ENCODE data around the gene C4BPA. TPM values are rescaled to one million over a fixed set of nuclear protein-coding genes. Genes with fewer than 3 reads are reported as not detected.

The C4BPA gene
- total and polyA plus RNA-seq, 2 donors = 0.91 to 0.95 TPM

DNA sequence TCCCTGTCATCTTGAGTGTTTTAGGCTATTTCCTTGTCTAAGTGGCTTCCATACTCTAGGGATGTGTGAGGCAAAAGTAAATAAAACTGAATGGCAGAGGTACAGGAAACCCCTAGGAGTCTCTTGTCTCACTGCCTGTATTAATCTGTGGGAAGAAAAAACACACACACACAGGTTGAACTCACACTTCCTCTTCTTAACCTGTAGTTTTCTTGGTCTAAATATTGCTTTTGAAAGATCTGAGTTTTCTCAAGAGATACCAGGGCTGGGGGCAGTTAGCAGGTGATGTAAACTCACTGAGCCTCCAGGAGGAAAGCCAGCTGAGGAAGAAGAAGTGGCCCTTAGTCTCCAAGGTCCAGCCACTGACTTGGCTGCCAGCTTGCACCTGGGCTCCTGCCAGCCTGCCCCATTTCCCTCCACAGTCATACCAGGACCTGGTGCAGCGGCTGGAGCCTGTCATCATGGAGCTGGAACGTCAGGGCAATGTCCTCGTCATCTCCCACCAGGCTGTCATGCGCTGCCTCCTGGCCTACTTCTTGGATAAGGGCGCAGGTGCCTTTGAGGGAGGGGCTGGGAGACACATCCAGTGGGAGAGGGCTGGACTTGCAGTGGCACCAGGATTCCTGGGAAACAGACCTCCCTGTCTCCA is 34.1 kb upstream of the C4BPA start:
- Histone ChIP-seq H3K4me1 (ENCODE audit: insufficient read depth) (no peaks in the 10 kb centered on the region), H3K36me3 (ENCODE audit: insufficient read depth) (no peaks in the 10 kb centered on the region), H3K27ac (ENCODE audit: low read depth) (no peak overlapping the region), H3K4me3 (ENCODE audit: low read depth, low read length) (no peak overlapping the region)
- no peak for DNase-seq (ENCODE audit: extremely low spot score)
- WGBS = 95% methylated on average over 5 of the region's 5 CpGs

DNA sequence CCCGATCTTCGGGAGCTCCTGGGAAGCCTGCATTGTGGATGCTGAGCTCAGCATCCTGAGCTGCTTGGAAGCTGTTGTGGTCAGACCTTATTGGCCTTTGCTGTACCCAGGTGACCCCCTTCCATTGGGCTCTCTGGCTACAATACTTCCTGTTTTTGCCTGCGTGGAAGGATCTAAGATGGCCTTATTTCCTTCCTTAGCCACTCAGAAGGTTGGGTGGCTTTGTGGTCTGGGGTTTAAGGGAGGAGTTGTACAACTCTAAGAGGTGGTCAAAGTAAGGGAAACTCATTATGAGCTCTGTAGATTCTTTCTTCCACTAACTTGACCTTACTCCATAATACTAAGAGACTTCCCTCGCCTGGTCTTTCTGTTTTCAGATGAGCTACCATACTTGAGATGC is 33.2 kb upstream of the C4BPA start:
- Histone ChIP-seq H3K36me3 (ENCODE audit: insufficient read depth) (no peaks in the 10 kb centered on the region), H3K4me1 (ENCODE audit: insufficient read depth) (no peaks in the 10 kb centered on the region), H3K27ac (ENCODE audit: low read depth) (no peak overlapping the region), H3K4me3 (ENCODE audit: low read depth, low read length) (no peak overlapping the region)
- DNase-seq (ENCODE audit: extremely low spot score) = no peak
- WGBS = 90% methylated on average over 4 of the region's 4 CpGs

DNA sequence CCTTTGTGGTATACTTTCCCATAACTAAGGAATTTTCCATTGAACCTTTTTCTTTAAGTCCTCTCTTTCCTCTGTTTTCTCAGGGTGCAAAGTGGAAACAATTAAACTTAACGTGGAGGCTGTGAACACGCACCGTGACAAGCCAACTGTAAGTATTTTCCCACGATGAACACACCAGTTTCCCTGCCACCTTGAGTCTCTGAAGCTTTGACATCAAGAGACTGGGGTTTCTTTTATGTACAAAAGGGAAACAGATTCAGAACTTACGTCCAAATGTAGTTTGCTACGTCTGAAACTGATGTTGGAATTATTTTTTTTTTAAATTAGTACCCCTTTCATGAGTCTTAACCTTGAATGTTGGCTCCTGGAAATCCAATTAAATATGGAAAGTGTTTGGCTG is 32.6 kb upstream of the C4BPA start:
- Histone ChIP-seq H3K4me1 (ENCODE audit: insufficient read depth) (no peaks in the 10 kb centered on the region), H3K27ac (ENCODE audit: low read depth) (no peak overlapping the region), H3K36me3 (ENCODE audit: insufficient read depth) (no peaks in the 10 kb centered on the region), H3K4me3 (ENCODE audit: low read depth, low read length) (no peak overlapping the region)
- DNase-seq (ENCODE audit: extremely low spot score) = no peak
- 89% methylated on average over 6 of the region's 6 CpGs for WGBS

DNA sequence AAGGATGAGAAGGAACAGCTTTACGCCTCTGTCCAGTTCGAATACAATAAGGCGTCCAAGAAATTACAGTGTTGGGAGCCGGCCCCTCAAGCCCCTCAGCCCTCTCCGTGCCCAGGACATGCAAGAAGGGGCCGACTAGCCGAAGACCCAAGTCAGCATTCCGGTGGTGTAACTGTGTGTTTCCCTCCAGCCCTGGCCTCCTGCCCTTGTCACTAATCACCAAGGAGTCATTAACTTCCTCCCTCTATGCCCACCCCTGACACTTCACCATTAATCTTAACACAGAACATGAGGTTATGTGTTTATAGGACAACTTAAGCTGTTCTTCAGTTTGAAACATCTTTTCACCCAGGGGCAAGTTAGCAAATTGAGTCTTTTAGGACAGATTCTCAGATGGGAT is 31.8 kb upstream of the C4BPA start:
- DNase-seq (ENCODE audit: extremely low spot score) = no peak
- WGBS = 76% methylated on average over 8 of the region's 8 CpGs
- no peak overlapping the region for H3K27ac ChIP-seq (ENCODE audit: low read depth)
- no peaks in the 10 kb centered on the region for H3K36me3 ChIP-seq (ENCODE audit: insufficient read depth)
- H3K4me1 ChIP-seq (ENCODE audit: insufficient read depth) = no peaks in the 10 kb centered on the region
- no peak overlapping the region for H3K4me3 ChIP-seq (ENCODE audit: low read depth, low read length)

DNA sequence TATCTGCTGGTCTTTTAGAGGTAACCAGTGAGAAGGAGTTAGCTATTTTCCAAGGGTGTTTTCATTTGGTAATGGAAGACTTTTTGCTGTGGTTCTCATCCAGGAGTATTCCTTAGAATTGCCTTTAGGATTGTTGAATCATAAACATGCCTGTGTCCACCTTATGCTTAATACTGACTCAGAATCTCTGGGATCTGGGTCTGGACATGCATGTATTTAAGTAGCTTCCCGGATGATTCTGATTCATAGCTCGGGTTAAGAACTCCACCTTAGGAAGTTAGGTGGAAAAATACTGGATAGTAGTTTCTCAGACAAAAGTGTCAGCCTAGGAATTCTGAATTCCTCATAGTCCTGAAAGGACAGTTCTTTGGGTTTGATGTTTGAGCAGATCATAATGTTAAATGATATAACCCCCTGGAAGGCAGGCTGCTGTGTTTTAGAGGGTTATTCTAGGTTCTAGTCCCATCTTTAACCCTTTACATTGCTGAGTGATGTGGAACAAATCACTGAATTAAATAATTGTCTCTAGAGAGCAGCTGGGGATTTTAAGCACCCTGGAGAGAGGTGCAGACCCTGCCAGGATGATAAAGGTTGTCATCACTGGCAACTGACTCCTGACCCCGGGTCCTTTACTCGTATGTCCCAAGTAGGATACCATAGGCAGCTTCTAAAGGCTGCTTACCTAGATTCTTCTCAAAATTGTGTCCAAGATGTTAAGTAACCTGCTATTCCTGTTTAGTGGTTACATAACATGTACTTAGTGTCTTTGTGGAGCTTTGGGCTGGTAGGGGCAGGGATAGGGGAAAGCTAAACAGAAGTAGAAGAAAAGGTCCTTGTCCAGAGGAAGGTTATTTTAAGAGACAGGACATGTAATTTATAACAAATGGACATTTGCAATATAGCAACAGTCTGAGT is 29.9 kb upstream of the C4BPA start:
- Histone ChIP-seq H3K4me1 (ENCODE audit: insufficient read depth) (no peaks in the 10 kb centered on the region), H3K4me3 (ENCODE audit: low read depth, low read length) (no peak overlapping the region), H3K36me3 (ENCODE audit: insufficient read depth) (no peaks in the 10 kb centered on the region), H3K27ac (ENCODE audit: low read depth) (no peak overlapping the region)
- 74% methylated on average over 4 of the region's 4 CpGs for WGBS
- no peak for DNase-seq (ENCODE audit: extremely low spot score)

DNA sequence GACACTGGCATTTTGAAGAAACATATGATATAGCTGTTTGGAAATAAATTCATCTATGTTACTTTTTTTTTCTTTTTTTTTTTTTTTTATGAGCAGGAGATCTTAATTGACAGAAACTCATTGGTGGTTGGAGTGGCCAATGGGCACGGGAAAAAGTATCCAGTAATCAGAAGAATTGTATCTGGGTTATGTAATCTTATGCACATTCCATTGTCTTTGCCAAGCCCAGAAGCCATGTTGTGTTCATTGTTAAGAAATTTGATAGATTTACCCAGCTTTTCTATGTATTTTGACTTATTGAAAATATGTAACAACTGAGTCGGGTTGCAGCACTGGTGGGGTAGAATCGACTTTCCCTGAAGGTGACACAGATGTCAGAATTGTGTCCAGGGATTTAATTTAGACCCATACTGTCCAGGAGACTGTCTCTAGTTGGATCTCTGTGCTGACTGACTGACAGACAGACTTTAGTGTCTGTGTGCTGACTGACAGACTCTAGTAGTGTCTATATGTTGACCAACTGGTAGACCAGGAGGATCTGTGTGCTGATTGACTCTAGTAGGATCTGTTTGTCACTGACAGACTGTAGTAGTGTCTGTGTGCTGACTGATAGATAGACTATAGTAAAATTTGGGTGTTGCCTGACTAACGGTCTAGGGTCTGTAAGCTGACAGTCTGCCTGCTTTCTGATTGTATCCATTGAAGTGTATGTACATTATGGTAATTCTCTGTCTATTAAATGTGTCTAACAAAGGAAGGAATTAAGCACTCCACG is 27.7 kb upstream of the C4BPA start:
- no peaks in the 10 kb centered on the region for H3K36me3 ChIP-seq (ENCODE audit: insufficient read depth)
- no peak overlapping the region for H3K27ac ChIP-seq (ENCODE audit: low read depth)
- 69% methylated on average over 5 of the region's 5 CpGs for WGBS
- H3K4me3 ChIP-seq (ENCODE audit: low read depth, low read length) = no peak overlapping the region
- H3K4me1 ChIP-seq (ENCODE audit: insufficient read depth) = no peaks in the 10 kb centered on the region
- DNase-seq (ENCODE audit: extremely low spot score) = no peak

DNA sequence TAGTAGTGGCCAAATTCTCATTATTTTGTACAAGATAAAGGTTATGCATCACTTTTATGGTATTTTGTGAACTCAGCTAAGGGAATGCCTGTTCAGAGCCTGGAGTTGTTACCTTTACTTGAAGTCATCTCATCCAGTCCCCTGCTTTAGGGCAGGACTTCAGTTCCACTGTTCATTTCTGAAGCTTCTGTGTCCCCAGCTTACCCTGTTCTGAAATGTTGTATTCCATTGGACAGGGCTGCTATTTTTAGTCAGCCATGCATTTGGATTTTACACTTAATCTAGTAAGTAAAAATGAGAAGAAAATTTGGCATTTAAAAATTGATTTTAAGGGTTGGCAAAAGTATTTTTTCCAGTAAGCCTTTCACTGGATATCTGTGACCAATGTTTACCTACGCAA is 27.0 kb upstream of the C4BPA start:
- 94% methylated on average over 1 of the region's 1 CpG for WGBS
- no peak overlapping the region for H3K27ac ChIP-seq (ENCODE audit: low read depth)

DNA sequence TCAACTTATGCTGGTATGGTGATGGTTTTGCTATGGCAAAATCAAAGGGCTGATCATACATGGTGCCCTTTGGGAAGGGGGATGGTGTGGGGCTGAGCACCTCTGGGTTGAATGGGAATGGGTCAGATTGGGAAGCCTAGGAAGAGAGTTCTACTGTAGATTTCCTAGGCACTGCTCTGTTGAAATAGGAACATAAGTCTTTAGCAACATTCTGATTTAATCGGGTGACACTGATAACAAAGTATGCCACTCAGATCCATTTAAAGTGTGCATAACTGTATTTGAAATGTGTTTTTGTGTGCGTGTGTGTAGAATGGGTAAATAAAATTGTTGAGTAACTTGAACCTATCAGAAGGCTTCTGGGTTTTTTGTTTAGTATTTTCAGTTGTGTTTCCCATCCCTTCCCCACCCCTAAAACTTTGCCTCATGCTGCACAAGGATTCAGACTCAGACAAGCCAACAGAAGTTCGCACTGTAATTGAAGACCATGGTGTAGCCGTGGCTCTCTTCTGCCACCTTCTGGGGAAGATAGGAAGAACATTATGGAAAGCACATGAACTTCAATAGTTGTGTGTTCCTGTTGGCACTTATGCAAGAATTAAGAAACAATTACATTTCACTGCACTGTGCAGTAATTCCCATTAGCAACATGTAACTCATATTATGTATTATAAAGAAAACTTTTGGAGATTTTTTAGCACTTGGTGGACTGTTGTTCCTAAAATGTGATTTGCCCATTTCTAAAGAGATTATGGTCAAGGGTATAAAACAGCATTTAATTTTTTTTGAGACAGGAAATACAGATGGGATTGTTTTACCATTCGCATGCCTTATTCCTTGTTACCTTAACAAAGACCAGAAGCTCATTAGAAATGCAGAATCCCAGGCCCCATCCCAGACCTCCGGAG is 26.3 kb upstream of the C4BPA start:
- DNase-seq (ENCODE audit: extremely low spot score) = peak; percentile 49
- 38% methylated on average over 6 of the region's 6 CpGs for WGBS

More for the DNA sequence above, 27.0 kb upstream of the C4BPA start:
- H3K36me3 ChIP-seq (ENCODE audit: insufficient read depth) = no peaks in the 10 kb centered on the region
- no peak overlapping the region for H3K4me3 ChIP-seq (ENCODE audit: low read depth, low read length)
- DNase-seq (ENCODE audit: extremely low spot score) = no peak
- H3K4me1 ChIP-seq (ENCODE audit: insufficient read depth) = no peaks in the 10 kb centered on the region

DNA sequence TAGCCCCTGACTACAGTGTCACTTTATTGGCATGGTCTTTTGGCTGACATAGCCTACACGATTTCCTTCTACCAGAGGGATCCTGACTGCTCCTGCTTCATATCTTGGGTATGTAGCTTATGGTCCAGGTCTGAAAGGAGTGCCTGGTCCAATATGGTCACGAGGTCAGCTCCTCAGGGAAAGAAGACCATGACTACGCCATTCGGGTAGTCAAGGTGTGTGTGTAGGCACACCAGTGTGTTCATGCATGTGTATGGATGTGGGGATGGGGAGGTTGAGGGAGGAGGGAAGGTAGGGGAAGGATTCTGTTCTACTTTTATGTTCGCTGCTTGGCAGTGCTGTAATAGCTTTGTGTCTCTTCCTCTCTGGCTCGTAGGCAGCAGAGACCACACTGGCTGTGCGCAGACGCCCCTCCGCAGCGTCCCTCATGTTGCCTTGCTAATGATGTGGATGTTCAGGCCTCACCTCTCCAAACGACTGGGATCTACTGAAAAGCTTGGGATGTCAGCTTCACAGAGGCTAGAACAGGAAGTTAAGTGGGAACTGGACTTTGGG is 25.4 kb upstream of the C4BPA start:
- Histone ChIP-seq H3K36me3 (ENCODE audit: insufficient read depth) (no peaks in the 10 kb centered on the region), H3K4me3 (ENCODE audit: low read depth, low read length) (no peak overlapping the region), H3K4me1 (ENCODE audit: insufficient read depth) (no peaks in the 10 kb centered on the region), H3K27ac (ENCODE audit: low read depth) (no peak overlapping the region)
- WGBS = 85% methylated on average over 11 of the region's 11 CpGs
- no peak for DNase-seq (ENCODE audit: extremely low spot score)

More for the DNA sequence above, 26.3 kb upstream of the C4BPA start:
- Histone ChIP-seq H3K27ac (ENCODE audit: low read depth) (no peak overlapping the region), H3K4me1 (ENCODE audit: insufficient read depth) (no peaks in the 10 kb centered on the region), H3K4me3 (ENCODE audit: low read depth, low read length) (no peak overlapping the region), H3K36me3 (ENCODE audit: insufficient read depth) (no peaks in the 10 kb centered on the region)

DNA sequence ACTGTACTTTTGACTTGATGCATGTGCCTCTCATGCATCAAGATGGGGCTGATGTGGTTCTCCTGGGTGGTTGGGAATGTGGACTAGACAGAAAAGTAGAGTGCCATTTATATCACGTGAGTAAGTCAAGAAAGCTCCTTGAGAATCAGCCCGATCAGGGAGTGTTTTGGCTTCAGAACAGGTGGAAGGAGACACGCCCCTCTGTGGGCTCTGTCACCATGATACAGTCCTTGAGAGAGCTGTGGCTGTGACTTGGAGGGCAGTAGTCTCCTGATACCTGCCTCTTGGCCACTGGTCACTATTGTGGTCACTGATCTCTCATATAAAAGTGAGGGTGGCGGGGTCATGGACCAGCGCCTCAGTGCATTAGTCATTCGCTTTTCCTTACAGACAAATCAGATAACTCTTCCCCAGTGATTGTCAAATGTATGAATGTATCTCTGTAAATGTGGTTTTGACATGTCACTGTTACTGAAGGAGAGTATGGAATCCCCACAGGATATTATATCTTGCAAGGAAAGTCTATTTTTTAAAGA is 24.3 kb upstream of the C4BPA start:
- Histone ChIP-seq H3K36me3 (ENCODE audit: insufficient read depth) (no peaks in the 10 kb centered on the region), H3K4me1 (ENCODE audit: insufficient read depth) (no peaks in the 10 kb centered on the region), H3K4me3 (ENCODE audit: low read depth, low read length) (no peak overlapping the region), H3K27ac (ENCODE audit: low read depth) (no peak overlapping the region)
- DNase-seq (ENCODE audit: extremely low spot score) = no peak
- WGBS = 76% methylated on average over 6 of the region's 6 CpGs

DNA sequence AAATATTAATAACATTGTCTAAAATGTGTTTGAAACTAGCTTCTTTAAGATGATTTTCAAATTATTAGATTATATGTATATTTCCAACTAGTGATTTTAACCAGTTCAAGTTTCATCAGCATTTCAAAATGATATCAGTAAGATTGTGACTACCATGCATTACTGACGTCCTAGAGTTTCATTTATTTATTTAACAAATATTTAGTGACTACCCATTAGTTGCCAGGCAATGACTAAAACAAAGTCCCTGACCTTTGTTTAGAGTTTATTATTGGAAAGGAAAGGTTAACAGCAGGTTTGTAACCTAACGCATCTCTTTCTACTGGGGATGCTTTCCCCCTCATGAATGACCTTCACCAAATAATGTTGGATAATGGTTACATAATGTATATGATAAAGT is 22.9 kb upstream of the C4BPA start:
- Histone ChIP-seq H3K36me3 (ENCODE audit: insufficient read depth) (no peaks in the 10 kb centered on the region), H3K27ac (ENCODE audit: low read depth) (no peak overlapping the region), H3K4me1 (ENCODE audit: insufficient read depth) (no peaks in the 10 kb centered on the region), H3K4me3 (ENCODE audit: low read depth, low read length) (no peak overlapping the region)
- DNase-seq (ENCODE audit: extremely low spot score) = no peak
- 59% methylated on average over 2 of the region's 2 CpGs for WGBS

DNA sequence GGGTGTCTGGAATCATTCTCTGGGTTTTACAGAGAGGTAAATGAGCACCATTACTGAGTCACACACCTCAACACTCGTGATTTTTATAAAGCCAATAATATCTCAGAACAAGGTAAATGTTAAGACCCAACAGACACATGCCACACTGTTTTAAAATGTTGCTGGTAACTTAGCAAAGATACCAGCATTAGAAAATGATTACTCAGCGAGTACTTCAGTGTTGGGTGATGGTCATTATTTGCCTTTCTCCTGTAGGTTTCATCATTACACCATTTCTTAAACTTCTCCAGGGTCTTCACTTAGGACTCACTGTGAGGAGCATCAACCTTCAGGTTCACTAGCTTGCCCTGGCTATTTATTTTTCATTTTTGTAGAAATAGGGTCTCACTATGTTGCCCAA is 22.2 kb upstream of the C4BPA start:
- Histone ChIP-seq H3K4me1 (ENCODE audit: insufficient read depth) (no peaks in the 10 kb centered on the region), H3K27ac (ENCODE audit: low read depth) (no peak overlapping the region), H3K36me3 (ENCODE audit: insufficient read depth) (no peaks in the 10 kb centered on the region), H3K4me3 (ENCODE audit: low read depth, low read length) (no peak overlapping the region)
- WGBS = 87% methylated on average over 2 of the region's 2 CpGs
- DNase-seq (ENCODE audit: extremely low spot score) = no peak
